GM21515 (cell line): ENCODE measurements around the gene FKBP14.
A peak's percentile ranks its signal among the peaks of the same experiment; 100 is the strongest.

Source experiments
- ATAC-seq: cut with Tn5 transposase; IDR thresholded peaks from one replicate; pipeline ENCODE4 v1.9.1; 2021; ENCODE audit not compliant: unreplicated experiment

FKBP14 gene

DNA sequence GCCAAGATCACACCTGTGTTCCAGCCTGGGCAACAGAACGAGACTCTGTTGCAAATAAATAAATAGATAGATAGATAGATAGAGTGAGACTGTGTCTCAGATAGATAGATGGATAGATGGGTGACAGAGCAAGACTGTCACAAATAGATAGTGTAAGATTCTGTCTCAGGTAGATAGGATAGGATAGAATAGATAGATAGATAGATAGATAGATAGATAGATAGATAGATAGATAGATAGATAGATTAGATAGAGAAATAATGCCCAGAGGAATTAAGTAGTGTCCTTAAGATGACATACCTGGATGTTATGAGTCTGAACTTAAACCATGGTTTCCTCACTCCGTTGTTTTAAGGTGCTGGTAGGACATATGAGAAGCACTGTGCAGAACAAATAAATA, 9.7 kb upstream of the FKBP14 start:
- ATAC-seq = no peak

DNA sequence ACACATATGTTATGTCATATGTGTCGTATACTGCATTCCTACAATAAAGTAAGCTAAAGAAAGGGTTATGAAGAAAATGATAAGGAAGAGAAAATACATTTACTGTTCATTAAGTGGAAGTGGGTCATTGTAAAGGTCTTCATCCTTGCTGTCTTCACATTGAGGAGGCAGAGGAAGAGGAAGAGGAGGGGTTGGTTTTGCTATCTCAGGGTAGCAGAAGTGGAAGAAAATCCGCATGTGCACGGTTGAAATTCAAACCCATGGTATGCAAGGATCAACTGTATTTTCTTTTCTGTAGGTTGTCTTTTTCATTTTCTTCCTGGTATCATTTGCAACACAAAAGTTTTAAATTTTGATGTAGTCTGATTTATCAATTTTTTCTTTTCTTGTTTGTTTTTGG, 8.0 kb upstream of the FKBP14 start:
- no peak for ATAC-seq

DNA sequence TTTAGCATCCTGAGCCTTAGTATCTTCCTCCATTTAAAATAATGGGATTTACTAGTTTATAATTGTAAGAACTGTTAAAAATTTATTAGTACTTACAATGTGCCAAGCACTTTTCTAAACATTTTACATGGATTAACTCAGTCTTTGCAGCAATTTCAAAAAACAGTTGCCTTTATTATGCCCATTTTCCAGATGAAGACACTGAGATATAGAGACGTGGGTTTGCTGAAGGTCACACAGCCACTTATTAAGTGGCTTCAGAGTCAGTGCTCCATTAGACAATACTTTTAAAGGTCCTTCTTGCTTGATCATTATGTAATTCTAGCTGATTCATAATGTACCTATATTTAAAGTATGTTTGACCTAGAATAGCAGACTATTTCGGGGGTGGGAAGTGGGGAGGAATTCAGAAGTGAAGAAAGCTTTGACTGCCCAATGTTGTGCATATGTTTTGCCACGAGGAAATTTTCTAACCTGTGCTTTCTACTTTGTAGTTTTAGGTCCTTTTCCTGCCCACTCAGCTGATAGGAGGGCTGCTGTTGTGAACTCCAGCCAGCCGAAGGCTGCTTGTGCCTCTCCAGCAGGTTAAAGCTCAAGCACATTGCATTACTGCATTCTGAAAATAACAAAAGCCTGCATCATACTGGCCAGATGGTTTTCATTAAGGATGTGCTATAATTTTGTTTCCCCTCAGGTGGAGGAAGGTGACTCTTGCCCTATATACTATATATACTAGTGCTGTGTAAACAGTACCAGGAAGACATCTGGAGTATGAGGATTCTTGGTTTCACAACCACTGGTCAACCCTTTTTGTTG, 6.0 kb upstream of the FKBP14 start:
- no peak for ATAC-seq

DNA sequence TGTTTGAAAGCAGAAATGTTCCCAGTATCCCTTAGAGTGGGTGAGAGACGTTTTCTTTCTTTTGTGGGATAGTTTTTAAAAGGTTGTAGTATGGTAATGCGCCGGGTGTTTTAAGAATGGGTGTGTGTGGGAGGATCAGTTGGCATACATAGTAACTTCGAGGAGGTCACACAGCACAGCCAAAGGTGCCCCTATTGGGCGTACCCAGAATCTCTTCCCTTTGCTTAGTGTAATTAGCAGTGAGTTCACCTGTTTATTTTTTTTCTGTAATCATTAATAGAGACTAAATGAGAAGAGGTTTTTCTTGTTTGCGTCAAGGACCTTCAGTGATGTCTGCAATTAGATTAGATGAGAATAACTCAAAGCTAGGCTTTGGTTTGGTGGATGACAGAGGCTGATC, 3.2 kb upstream of the FKBP14 start:
- ATAC-seq = no peak

DNA sequence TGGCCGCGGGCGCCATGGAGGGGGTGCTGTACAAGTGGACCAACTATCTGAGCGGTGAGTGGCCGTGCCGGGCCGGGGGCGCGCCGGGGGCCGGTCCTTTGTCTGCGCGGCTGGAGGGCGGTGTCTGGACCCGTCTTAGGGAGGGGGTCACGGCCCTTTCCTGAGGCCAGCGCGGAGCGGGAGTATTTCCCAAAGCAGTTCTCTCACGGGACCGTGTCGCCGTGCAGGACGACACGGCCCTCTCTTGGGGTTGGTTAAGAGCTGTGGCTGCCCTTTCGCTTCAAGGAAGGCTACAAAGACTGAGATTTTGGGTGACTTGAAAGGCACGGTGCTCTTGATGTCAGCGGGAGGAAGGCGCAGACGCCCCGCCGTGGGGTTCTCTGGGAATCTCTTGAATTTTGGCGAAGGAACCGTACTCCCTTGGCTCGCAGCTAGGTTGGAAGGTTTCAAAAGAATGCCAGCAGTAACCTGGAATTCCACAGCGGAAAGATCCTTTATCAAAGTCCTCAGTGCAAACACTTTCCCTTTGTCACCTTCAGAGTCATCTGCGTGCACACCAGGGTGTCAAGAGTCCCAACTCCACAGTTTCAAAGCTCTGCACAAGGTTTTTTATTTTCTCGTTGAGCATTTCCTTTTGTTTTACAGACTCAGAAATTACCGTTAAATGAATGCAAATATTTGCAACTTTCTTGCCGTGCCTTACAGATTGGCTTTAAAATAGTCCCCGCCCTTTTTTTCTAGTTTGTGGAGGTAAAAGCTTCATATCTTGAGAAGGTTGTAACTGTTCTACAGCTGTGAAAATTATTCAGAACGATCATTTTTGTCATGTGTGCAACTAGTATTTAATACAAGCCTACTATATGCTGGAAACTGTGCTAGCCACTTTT, 2.5 kb upstream of the FKBP14 start:
- peak; percentile 29 for ATAC-seq

DNA sequence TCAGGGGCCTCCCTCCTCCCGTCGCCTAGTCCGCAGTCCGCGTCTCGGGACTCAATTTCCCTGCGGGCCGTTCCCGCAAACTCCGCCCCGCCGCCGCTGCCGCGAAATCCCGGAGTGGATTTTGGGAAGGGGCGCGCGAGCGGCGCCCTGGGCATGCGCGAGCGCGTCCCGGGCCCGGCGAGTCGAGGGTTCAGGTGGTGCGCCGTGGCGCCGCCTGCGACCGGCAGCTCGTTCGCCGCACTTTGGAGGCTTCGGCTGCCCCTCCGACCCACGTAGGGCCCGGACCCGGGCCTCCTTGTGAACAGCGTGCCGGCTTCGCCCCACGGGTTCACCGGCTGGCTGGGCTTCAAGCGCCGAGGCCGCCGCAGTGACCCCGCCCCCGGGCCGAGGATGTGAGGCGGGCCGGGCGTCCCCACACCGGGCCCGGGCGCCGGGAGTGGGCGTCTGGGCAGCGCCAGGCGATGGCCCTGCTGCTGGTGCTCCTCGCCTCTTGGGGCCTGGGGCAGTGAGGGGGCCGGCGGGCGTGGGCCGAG, 1.8 kb upstream of the FKBP14 start, which contains the start of gene PLEKHA8:
Gene PLEKHA8, plus strand, starts transcription at position 197 of the 533 bp plus-strand sequence. CDS start 351 bp downstream, outside the sequence.
- ATAC-seq = peak; percentile 51

DNA sequence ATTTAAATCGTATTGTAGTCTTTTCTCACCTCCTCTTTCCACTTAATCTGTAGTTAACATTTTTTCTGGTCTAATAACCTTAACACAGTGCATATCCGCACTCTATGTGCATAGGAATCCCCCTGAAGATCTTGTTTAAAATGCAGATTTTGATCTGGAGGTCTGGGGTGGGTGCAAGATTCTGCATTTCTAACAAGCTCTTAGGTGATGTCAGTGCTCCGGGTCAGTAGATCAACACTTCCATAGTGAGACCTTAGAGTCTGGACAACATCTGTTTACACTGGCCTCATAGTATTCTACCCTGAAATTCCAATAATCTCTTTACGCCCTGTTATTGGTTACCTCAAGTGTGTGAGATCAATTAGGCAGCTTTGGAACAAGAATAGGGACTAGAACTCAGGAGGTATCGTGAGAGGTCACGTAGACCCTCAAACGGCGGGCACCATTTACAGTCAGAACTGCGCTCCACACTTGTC, 1.3 kb upstream of the FKBP14 start:
- ATAC-seq = no peak

DNA sequence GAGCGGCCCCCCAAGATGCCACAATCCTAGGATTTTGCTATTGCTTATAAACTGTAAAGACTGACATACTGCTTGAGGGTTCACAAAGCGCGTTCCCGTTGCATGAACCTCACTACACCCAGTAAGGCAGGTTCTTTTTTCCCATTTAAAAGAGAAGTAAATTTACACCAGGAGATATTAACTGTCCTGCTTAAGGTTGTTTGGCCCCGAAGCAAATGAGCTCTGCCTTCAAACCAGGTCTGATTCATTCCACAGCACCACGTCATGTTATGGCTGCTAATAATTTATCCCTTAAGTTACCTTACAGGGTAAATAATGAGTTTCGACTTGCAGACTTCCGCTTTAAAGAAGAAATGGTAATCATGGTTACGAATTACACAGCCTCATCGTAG, 559 bp upstream of the FKBP14 start:
- ATAC-seq = no peak

DNA sequence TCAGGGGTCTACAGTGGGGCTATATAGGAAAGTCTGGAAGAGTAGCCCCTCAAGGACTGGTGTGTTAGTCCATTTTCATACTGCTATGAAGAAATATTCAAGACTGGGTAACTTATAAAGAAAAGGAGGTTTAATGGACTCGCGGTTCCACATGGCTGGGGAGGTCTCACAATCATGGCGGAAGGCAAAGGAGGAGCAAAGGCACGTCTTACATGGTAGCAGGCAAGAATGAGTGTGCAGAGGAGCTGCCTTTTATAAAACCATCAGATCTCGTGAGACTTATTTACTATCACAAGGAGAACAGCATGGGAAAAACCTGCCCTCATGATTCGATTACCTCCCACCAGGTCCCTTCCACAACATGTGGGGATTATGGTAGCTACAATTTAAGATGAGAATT, 3.0 kb downstream of the FKBP14 start:
- no peak for ATAC-seq

DNA sequence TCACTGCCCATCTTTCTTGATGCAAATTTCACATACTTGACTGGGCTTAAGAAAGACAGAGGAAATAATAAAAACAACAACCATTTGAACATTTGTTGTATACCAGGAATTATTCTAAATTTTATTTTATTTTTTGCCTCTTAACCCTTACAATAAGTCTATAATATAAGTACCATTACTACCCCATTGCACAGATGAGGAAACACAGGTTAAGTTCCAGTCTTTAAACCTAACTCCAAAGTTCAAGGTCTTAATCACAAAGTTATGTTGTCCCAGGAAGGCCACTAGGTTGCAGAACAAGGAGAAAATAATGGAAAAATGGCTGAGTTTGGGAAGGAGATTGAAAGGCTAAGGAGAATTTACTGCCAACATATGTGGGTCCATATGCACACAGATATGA, 3.5 kb downstream of the FKBP14 start:
- ATAC-seq = no peak

DNA sequence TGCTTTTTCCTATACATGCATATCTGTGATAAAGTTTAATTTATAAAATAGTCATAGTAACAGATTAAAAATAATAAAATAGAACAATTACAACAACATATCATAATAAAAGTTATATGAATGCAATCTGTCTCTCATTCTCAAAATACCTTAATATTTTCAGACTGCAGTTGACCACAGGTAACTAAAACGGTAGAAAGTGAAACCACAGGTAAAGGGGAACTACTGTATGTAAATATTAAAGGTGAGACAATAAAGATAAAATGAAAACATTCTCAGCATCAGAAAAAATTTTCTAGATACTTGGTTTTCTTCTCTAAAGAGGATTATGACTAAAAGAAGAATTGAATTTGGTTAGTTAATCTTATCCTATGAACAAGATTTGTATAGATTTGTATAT, 6.0 kb downstream of the FKBP14 start:
- no peak for ATAC-seq

DNA sequence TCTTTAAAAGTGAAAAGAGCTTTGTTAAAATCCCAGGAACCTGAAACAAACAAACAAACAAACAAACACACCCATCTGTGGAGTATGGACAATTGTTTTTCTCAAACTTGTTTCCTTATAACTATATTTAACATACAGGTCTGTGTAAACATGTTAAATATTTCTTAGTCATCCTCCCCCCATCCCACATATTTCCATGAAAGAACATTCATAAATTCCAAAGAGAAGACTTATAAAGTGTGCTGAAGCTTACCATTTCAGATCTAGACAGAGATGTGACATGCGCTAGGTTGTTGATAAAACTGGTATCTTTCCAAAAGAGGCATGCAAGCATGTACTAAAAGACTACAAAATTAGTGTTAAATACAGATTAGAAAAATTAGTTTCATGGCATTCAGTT, 6.5 kb downstream of the FKBP14 start:
- ATAC-seq = no peak

DNA sequence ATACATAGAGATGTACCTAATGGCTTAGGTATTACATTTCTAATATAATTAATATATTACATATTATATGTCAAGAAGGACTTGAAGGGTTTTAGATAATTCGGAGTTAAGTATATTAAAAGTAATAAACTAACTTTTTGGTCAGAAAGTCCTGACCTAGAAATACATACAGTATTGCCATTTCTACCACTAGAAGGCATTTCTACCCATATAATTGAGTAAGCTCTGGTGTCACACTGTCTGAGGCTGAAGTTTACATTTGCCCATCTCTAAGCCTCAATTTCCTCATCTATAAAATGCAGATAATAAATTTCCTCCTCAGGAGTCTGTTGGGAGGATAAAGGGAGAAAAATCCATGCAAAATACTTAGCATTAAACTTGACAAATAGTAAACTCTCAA, 7.1 kb downstream of the FKBP14 start:
- ATAC-seq = no peak

DNA sequence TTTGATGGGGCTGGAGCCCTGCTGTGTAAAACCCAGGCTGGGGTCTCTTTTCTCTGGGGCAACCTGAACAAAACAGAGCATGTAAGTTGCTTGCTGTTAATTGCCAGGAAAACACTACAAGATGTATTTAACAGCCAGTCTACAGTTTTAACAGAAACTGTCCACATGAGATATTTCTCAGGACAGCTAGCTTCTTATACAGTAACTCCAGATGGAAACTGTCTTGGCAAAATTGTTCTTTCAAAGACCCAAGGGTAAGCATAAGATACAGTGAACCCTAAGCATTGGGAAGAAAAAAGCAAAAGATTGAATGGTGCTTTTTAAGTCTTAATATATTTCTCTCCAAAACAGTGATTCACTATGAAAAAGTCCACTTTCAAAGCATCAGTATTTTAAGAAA, 8.1 kb downstream of the FKBP14 start:
- no peak for ATAC-seq

DNA sequence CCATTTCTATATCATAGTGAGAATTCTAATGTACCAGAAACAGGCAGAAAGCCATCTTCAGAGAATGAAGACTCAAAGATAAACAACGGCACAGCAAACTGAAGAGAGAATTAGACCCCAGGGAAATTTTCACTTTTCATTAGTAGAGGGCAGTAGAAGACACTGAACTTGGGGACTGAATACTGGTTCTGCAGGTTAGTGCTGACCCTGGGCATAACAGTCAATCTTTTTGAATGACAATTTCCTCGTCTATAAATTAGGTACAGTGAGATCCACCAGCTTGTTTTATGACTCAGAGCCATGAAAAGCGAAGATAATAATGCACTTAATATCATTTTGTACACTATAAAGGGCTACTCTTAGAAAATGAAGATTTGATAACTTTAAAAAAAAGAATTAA, 13.7 kb downstream of the FKBP14 start:
- ATAC-seq = no peak

DNA sequence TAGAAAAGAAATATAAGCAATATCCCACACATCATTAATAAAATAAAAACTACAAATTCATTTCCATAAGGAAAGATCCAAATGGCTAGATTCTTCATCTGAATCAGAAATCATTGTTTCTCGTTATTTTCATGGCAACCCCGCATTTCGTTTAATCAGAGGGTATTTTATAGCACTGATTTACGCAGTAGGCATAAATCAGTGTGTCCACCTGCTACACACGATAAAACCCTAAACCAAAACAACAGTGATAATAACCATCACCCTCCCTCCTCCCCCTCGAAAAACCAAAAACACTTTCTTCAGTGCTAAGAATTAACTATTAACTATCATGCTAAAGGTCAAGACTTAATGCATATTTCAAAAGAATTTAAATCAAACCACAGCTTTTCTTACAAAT, 16.5 kb downstream of the FKBP14 start:
- ATAC-seq = no peak

DNA sequence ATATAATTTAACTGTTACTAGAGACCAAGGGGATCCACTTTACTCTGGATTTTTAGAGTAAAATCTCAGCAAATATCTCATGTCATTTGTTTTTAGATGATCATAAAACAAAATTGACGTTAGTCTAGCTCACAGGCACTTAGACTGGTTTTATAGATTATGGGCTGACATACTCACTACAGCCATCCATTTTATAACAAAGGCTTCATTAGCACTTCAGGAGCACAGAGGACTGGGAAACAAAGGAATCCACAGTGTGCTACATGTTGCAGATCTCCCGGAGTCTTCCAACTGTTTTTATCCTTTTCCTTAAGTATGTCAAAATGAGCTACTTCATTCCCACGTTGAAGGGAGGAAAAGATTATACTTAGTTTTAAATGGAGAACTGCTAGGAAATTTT, 21.0 kb downstream of the FKBP14 start:
- ATAC-seq = no peak

DNA sequence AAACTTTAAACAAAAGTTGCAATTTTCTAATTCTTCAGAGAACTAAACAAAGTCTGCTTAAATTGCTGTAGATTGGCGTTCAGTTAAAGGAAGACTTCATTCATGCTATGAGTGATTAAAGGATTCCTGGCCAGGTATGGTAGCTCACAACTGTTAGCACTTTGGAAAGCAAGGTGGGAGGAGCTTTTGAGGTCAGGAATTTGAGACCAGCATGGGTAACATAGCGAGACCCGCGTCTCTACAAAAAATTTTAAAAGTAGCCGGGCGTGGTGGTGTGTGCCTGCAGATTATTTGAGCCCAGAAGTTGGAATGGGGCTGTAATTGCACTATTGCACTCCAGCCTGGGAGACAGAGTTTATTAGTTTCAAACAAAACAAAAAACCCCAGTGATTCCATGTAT, 23.4 kb downstream of the FKBP14 start:
- ATAC-seq = no peak

DNA sequence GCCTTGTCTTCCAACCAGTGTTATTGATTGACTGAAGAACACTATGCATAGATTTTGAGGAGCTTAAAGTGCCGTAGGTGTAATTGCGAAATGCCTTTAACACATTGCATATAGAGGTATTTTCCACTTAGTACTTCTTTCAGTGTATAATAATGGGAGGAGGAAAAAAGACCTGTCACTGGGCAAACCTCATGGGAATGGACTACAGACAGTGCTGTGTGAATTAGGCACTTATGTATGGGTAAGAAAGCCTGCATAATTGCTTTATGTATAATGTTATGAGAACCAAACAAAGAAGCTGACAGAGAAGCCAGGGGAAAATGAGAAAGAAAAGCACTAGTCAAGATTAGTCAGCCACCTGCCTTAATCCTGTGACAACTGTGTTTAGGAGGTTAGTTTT, 24.5 kb downstream of the FKBP14 start:
- no peak for ATAC-seq

DNA sequence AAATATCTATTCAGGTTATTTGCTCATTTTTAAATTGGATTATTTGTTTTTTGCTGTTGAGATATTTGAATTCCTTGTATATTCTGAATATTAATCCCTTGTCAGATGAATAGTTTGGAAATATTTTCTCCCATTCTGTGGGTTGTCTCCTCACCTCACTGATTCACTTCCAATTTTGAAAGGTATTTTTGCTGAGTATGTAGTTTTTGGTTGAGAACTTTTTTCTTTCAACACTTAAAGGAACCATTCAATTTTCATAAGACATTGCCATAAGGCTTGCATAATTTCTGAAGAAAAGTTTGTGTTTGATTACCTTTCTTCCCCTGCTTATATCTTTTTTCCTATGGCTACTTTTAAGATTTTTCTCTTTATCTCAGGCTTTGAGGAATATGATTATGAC, 28.0 kb downstream of the FKBP14 start:
- no peak for ATAC-seq

DNA sequence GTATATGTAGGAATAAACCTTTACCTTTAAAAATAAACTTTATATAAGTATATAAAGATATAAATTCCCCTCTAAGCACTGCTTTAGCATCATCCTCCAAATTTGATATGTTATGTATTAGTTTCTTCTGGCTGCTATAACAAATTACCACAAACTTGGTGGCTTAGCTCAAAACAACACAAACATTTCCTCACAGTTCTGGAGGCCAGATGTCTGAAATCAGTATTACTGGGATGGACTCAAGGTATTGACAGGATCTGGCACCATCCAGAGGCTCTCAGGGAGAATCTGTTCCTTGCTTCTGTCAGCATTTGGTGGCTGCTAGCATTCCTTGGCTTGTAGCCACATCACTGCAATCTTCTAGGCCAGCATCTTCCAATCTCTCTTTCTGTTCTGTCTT, 30.2 kb downstream of the FKBP14 start:
- no peak for ATAC-seq

DNA sequence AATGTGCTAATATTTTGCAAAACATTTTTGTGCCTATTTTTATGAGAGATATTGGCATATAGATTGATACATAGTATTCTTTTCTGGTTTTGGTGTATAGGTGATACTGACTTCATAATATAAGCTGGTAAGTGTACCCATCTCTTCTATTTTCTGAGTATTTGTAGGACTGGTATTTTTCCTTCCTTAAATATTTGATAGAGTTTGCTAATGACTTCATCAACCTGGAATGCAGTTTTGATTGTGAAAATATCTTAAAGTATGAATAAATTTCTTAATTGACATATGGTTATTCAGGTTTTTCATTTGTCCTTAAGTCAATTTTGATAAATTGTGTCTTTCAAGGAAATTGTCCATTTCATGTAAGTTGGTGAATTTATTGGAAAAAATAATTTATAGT, 30.9 kb downstream of the FKBP14 start:
- no peak for ATAC-seq
